ENCODE results near the gene YIPF7.

DNA sequence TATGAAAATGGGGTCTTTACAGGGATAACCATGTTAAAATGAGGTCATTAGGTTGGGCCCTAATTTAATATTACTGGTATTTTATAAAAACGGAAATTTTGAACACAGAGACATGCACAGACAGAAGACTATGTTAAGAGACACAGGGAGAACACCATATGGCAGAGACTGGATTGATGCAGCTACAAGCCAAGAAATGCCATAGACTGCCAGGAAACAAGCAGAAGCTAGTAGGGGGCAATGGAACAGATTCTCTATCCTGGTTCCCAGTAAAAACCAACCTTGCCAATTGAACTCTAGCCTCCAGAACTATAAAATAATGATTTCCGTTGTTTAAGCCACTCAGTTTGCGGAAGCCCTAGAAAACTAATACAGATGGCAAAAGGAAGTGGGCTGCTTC is 20.2 kb upstream of the YIPF7 start:
- TF ChIP-seq HOXD13 (CRISPR knock-in tag; IDR thresholded peaks at IDR 0.05; ENCODE audit: borderline replicate concordance) (no peak), ZNF335 (tag by site-specific recombination; conservative IDR thresholded peaks at IDR 0.05) (no peak), ZNF121 (tag by site-specific recombination; IDR thresholded peaks at IDR 0.05) (no peak), ZNF184 (tag by site-specific recombination; IDR thresholded peaks at IDR 0.05) (no peak), WT1 (tag by site-specific recombination; IDR thresholded peaks at IDR 0.05) (no peak), ZNF510 (tag by site-specific recombination; IDR thresholded peaks at IDR 0.05; ENCODE audit: insufficient replicate concordance) (no peak), PATZ1 (tag by site-specific recombination; IDR thresholded peaks at IDR 0.05) (no peak), ZNF311 (tag by site-specific recombination; IDR thresholded peaks at IDR 0.05; ENCODE audit: borderline replicate concordance) (no peak), PRDM4 (tag by site-specific recombination; IDR thresholded peaks at IDR 0.05) (no peak), REST (tag by site-specific recombination; IDR thresholded peaks at IDR 0.05) (no peak), KLF1 (tag by site-specific recombination; IDR thresholded peaks at IDR 0.05) (no peak), ZFHX2 (tag by site-specific recombination; conservative IDR thresholded peaks at IDR 0.05) (no peak)
- TF ChIP-seq, protein P1, sequence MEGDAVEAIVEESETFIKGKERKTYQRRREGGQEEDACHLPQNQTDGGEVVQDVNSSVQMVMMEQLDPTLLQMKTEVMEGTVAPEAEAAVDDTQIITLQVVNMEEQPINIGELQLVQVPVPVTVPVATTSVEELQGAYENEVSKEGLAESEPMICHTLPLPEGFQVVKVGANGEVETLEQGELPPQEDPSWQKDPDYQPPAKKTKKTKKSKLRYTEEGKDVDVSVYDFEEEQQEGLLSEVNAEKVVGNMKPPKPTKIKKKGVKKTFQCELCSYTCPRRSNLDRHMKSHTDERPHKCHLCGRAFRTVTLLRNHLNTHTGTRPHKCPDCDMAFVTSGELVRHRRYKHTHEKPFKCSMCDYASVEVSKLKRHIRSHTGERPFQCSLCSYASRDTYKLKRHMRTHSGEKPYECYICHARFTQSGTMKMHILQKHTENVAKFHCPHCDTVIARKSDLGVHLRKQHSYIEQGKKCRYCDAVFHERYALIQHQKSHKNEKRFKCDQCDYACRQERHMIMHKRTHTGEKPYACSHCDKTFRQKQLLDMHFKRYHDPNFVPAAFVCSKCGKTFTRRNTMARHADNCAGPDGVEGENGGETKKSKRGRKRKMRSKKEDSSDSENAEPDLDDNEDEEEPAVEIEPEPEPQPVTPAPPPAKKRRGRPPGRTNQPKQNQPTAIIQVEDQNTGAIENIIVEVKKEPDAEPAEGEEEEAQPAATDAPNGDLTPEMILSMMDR (tag by site-specific recombination; IDR thresholded peaks at IDR 0.05) = no peak
